NCI-H187 (cell line): ENCODE data around the gene CFAP206.
"Not testable (repeated sequence)": the region's sequence is repeated elsewhere in the genome, so short reads cannot be mapped to it uniquely, and the experiment has no call there.

Experiments
- DNase-seq, 2 experiments: peaks; one replicate each; lab custom pipeline; 2025; lab: John Stamatoyannopoulos, UW

Gene CFAP206

GRCh38 chr6:87420360-87420759 is 12.6 kb downstream of the CFAP206 start:
- DNase-seq: no peak

GRCh38 chr6:87421576-87421975 is 13.8 kb downstream of the CFAP206 start:
- DNase-seq: no peak

- DNase-seq: no peak
Observed at GRCh38 chr6:87426789-87427188, 19.0 kb downstream of the CFAP206 start.

GRCh38 chr6:87430499-87430898 is 22.7 kb downstream of the CFAP206 start:
- no peak for DNase-seq

GRCh38 chr6:87431263-87431662 is 23.5 kb downstream of the CFAP206 start:
- no peak for DNase-seq

GRCh38 chr6:87436435-87436834 is 28.7 kb downstream of the CFAP206 start:
- DNase-seq: no peak

- DNase-seq: no peak
Observed at GRCh38 chr6:87441711-87442110, 33.9 kb downstream of the CFAP206 start.

- DNase-seq: no peak
Observed at GRCh38 chr6:87444362-87444761, 36.6 kb downstream of the CFAP206 start.

GRCh38 chr6:87465051-87465450 is 57.3 kb downstream of the CFAP206 start:
- no peak for DNase-seq

GRCh38 chr6:87472525-87473418 is 65.0 kb downstream of the CFAP206 start, which contains the start of gene SLC35A1:
TSS of gene SLC35A1 (plus strand) at chr6:87472974. CDS start at chr6:87473004, 30 bp downstream.
- DNase-seq: peak; percentile 52 to 92

- DNase-seq: no peak
Observed at GRCh38 chr6:87473419-87473903, 65.7 kb downstream of the CFAP206 start.

- no peak for DNase-seq
Observed at GRCh38 chr6:87481931-87482330, 74.2 kb downstream of the CFAP206 start.

GRCh38 chr6:87482366-87482765 is 74.6 kb downstream of the CFAP206 start:
- no peak for DNase-seq

GRCh38 chr6:87483929-87484328 is 76.2 kb downstream of the CFAP206 start:
- no peak for DNase-seq

GRCh38 chr6:87484491-87484890 is 76.7 kb downstream of the CFAP206 start:
- DNase-seq: no peak

- DNase-seq: no peak
Observed at GRCh38 chr6:87487555-87487954, 79.8 kb downstream of the CFAP206 start.

GRCh38 chr6:87489326-87489725 is 81.6 kb downstream of the CFAP206 start:
- not testable (repeated sequence) for DNase-seq

- DNase-seq: no peak
Observed at GRCh38 chr6:87494761-87495422, 87.1 kb downstream of the CFAP206 start.

- no peak for DNase-seq
Observed at GRCh38 chr6:87498048-87498447, 90.3 kb downstream of the CFAP206 start.

GRCh38 chr6:87501809-87502572 is 94.2 kb downstream of the CFAP206 start:
- no peak for DNase-seq

GRCh38 chr6:87504441-87504840 is 96.7 kb downstream of the CFAP206 start:
- no peak for DNase-seq
